Right lobe of liver (tissue), 6 donors: ENCODE measurements around the gene MYO1D. TPM values are rescaled to one million over a fixed set of nuclear protein-coding genes. Genes with fewer than 3 reads are reported as not detected.
A peak's percentile ranks its signal among the peaks of the same experiment; 100 is the strongest.

ENCODE experiments used
- ATAC-seq, 4 donors: fragments of 200-7000 bp; cut with Tn5 transposase; one replicate each; pipeline ENCODE4 v1.9.1; 2020; ENCODE audit warnings: mild to moderate bottlenecking in 4 of 4, moderate library complexity in 4 of 4
- DNase-seq, 3 donors: peaks; one replicate each; pipeline ENCODE4 v3.0.0-alpha.2; 2020
- H3K27ac ChIP-seq, 3 donors: fragments of 200-600 bp; one replicate each; pipeline ENCODE4 v1.8.0; 2022
- H3K27me3 ChIP-seq, 2 donors: fragments of 200-600 bp; one replicate each; pipeline ENCODE4 v1.8.0; 2022
- H3K36me3 ChIP-seq, 4 donors: fragments of 200-600 bp; sonication (generic) in 1 of 4; one replicate each; pipeline versions ENCODE4 v1.5.1 to v1.8.0; 2017 to 2022; ENCODE audit warnings: control low read depth in 1 of 4
- H3K4me1 ChIP-seq, 4 donors: fragments of 200-600 bp; sonication (generic) in 1 of 4; one replicate each; pipeline versions ENCODE4 v1.5.1 to v1.8.0; 2017 to 2022; ENCODE audit warnings: control low read depth in 1 of 4
- H3K4me3 ChIP-seq, 3 donors: fragments of 200-600 bp; one replicate each; pipeline ENCODE4 v1.8.0; 2022
- H3K9me3 ChIP-seq, 4 donors: fragments of 200-600 bp; sonication (generic) in 1 of 4; one replicate each; pipeline versions ENCODE4 v1.5.1 to v1.8.0; 2017 to 2022; ENCODE audit warnings: control low read depth in 1 of 4
- POLR2A ChIP-seq: fragments of 450-650 bp; IDR thresholded peaks from one replicate; pipeline ENCODE4 v1.6.1; 2017; ENCODE audit warnings: antibody characterized with exemption, mild to moderate bottlenecking
- WGBS: methylation state at CpG from one replicate; pipeline ENCODE4 v1.1.6; 2018; ENCODE audit warnings: low coverage, low lambda C conversion rate; ENCODE audit not compliant: insufficient coverage; ENCODE audit errors: missing lambda C conversion rate; 5-methylcytosine and 5-hydroxymethylcytosine counted together
- intact Hi-C, 2 donors: fragments of 100-400 bp; cut with DNase I; formaldehyde crosslinking; loops; one replicate each; pipeline versions ENCODE4 v1.11.2 to v1.14.1; 2022
- total RNA-seq, 6 experiments: library from RNA; depleted of rRNA in 2 of 6; stranded (reverse); fragments of >200 nt in 2 of 6; fragmentation: NEBNext Ultra II Directional in 3 of 6; extraction: Animal tissue kit (Norgen Biotek cat#: 25700) in 3 of 6; gene quantifications; one replicate each; pipeline versions ENCODE4 v1.1.0 to v1.2.4, GENCODE V29; 2016 to 2023
- TF ChIP-seq, protein P1 (sequence below), 4 donors: fragments of 200-600 bp in 3 of 4; fragments of 450-650 bp in 1 of 4; IDR thresholded peaks; one replicate each; pipeline versions ENCODE4 v1.5.1 to v1.8.0; 2016 to 2022; ENCODE audit warnings: antibody characterized with exemption in 4 of 4, mild to moderate bottlenecking in 2 of 4
- donor health status: DM: no; HTN: yes; CAD: no.
- donor health status: DM: no; HTN: no; CAD: no.
- donor health status: DM: no; HTN: no; CAD: no.
- donor health status: DM: no; HTN: yes; CAD: no.
- donor health status: DM: no; HTN: yes; CAD: no.

The MYO1D gene
- total RNA-seq, 6 experiments from 2014 or later: 17.6 to 25.7 (median 21.0) TPM

DNA sequence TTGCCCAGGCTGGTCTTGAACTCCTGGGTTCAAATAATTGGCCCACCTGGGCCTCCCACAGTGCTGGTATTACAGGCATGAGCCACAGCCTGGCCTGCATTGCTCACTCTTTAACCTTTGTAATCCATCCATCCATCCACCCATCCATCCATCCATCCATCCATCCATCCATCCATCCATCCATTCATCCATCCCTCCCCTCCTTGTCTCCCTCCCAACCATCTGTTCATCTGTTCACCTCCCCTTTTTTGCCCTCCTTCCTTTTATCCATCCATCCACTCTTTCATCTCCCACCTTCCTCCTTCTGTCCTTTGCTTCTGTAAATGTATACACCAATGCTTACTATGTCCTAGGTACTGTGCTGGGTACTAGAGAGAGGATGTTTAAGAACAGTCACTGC is 324.6 kb downstream of the MYO1D start:
- Histone ChIP-seq H3K36me3 (no peaks in the 10 kb centered on the region), H3K27ac (no peak overlapping the region), H3K9me3 (no peaks in the 10 kb centered on the region), H3K4me3 (no peak overlapping the region), H3K4me1 (no peaks in the 10 kb centered on the region), H3K27me3 (no peaks in the 10 kb centered on the region)
- DNase-seq (no peak), ATAC-seq (no peak)
- intact Hi-C loops: no loop called here
- TF ChIP-seq, protein P1, sequence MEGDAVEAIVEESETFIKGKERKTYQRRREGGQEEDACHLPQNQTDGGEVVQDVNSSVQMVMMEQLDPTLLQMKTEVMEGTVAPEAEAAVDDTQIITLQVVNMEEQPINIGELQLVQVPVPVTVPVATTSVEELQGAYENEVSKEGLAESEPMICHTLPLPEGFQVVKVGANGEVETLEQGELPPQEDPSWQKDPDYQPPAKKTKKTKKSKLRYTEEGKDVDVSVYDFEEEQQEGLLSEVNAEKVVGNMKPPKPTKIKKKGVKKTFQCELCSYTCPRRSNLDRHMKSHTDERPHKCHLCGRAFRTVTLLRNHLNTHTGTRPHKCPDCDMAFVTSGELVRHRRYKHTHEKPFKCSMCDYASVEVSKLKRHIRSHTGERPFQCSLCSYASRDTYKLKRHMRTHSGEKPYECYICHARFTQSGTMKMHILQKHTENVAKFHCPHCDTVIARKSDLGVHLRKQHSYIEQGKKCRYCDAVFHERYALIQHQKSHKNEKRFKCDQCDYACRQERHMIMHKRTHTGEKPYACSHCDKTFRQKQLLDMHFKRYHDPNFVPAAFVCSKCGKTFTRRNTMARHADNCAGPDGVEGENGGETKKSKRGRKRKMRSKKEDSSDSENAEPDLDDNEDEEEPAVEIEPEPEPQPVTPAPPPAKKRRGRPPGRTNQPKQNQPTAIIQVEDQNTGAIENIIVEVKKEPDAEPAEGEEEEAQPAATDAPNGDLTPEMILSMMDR (IDR thresholded peaks at IDR 0.05): no peak
- TF ChIP-seq POLR2A: no peak

GRCh38 chr17:32551186-32551955 is 325.6 kb downstream of the MYO1D start:
- ATAC-seq: peak in 1 of 4 donors; percentile 18
- WGBS: 76% methylated on average over 6 of the region's 8 CpGs
- intact Hi-C loops: no loop called here
- H3K4me1 ChIP-seq: no peaks in the 10 kb centered on the region
- no peaks in the 10 kb centered on the region for H3K36me3 ChIP-seq
- TF ChIP-seq, protein P1 (IDR thresholded peaks at IDR 0.05): no peak
- TF ChIP-seq POLR2A: no peak
- H3K27ac ChIP-seq: no peak overlapping the region
- no peaks in the 10 kb centered on the region for H3K9me3 ChIP-seq
- DNase-seq: no peak
- no peaks in the 10 kb centered on the region for H3K27me3 ChIP-seq
- no peak overlapping the region for H3K4me3 ChIP-seq

- no peak for TF ChIP-seq POLR2A
- TF ChIP-seq, protein P1 (IDR thresholded peaks at IDR 0.05): no peak
- Histone ChIP-seq H3K27ac (no peak overlapping the region), H3K4me1 (no peaks in the 10 kb centered on the region), H3K36me3 (no peaks in the 10 kb centered on the region), H3K27me3 (no peaks in the 10 kb centered on the region), H3K4me3 (no peak overlapping the region), H3K9me3 (no peaks in the 10 kb centered on the region)
- ATAC-seq (no peak), DNase-seq (no peak)
- 80% methylated on average over 3 of the region's 3 CpGs for WGBS
- intact Hi-C loops: no loop called here
Observed at GRCh38 chr17:32549559-32549958, 327.4 kb downstream of the MYO1D start.

DNA sequence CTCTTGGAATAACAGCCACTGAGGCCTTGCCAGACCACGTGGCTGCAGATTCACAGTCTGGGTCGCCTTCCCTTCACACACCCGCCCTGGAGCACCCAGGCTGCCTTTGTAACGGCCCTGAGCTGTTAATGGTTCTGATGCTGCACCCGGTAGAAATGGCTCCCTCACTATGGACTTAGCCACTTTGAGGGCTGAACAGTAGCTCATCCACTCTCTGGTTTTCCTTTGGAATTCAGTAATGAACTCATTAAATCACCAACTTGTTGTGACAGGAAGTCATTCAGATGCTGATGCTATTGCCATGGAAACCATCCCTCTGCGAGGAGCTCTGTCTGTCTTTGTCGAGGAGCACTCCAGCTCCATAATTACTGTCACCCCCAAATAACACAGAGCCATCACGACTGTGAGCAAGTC is 330.9 kb downstream of the MYO1D start:
- Histone ChIP-seq H3K4me3 (no peak overlapping the region), H3K27me3 (no peaks in the 10 kb centered on the region), H3K4me1 (no peaks in the 10 kb centered on the region), H3K27ac (no peak overlapping the region), H3K9me3 (no peaks in the 10 kb centered on the region), H3K36me3 (no peaks in the 10 kb centered on the region)
- 52% methylated on average over 5 of the region's 8 CpGs for WGBS
- ATAC-seq (no peak), DNase-seq (no peak)
- TF ChIP-seq, protein P1 (IDR thresholded peaks at IDR 0.05): no peak
- TF ChIP-seq POLR2A: no peak
- intact Hi-C loops: no loop called here
